Measurements from ENCODE around the gene RAB33A. TPM values are rescaled to one million over a fixed set of nuclear protein-coding genes. Genes with fewer than 3 reads are reported as not detected.

Gene RAB33A
- total RNA-seq, 1 donor from 2014 or later, result 0.24 TPM

DNA sequence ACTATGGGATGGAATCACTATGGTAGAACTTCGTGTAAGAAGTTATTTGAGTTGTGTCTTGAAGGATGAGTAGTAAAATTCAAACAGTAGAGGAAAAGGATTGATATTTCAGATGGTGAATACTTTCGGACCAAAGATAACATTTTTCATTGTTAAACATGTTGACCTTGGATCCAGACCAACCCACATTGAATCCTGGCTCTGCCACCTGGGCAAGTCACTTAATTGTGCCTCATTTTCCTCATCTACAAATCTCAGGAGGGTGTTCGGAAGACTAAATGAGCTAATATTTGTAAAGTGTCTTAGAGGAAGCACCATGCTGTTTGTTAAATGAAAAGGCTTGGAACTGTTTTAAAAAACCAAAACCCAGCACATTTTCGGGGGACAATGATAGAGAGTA lies 4.7 kb upstream of the RAB33A start:
- DNase-seq (no peak), ATAC-seq (ENCODE audit: poor library complexity) (no peak)
- intact Hi-C loops (cut with DNase I), result no loop called here

GRCh38 chrX:130170752-130171445 lies 863 bp upstream of the RAB33A start:
- peak; percentile 54 for ATAC-seq (ENCODE audit: poor library complexity)
- intact Hi-C loops (cut with DNase I), result no loop called here
- DNase-seq, result peak; percentile 62

GRCh38 chrX:130172127-130172845 lies 524 bp downstream of the RAB33A start:
- ATAC-seq (ENCODE audit: poor library complexity) (no peak), DNase-seq (no peak)
- intact Hi-C loops (cut with DNase I), result no loop called here

GRCh38 chrX:130173190-130173895 lies 1.6 kb downstream of the RAB33A start:
- ATAC-seq (ENCODE audit: poor library complexity), result peak; percentile 62
- peak; percentile 54 for DNase-seq
- intact Hi-C loops (cut with DNase I), result no loop called here

- ATAC-seq (ENCODE audit: poor library complexity), result peak; percentile 83
- DNase-seq, result peak; percentile 51
- intact Hi-C loops (cut with DNase I), result no loop called here
These were observed 2.4 kb downstream of the RAB33A start for GRCh38 chrX:130174045-130174704.

GRCh38 chrX:130174937-130175336 lies 3.2 kb downstream of the RAB33A start:
- DNase-seq (no peak), ATAC-seq (ENCODE audit: poor library complexity) (no peak)
- intact Hi-C loops (cut with DNase I), result no loop called here

DNA sequence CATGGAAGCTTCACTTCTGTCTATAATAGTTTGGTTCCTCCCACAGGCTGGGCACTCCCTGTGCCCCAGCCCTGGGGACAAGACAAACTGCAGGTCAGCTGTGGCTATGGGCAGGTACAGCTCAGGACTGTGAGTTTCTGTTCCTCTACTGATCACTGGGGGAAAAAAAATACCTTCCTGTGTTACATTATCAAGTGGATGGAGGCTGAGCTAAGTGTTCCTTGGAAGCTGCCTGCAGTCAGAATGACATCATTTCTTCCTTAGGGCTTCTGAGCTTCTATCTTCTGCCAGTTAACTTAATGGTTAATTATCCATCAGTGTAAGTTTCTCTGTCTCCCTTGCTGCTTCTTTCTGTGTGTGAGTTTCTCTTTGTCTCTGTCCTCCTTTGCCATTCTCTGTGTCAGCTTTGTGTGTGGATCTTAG lies 4.6 kb downstream of the RAB33A start:
- intact Hi-C loops (cut with DNase I), result no loop called here
- no peak for ATAC-seq (ENCODE audit: poor library complexity)
- DNase-seq, result no peak

GRCh38 chrX:130176942-130177341 lies 5.2 kb downstream of the RAB33A start:
- intact Hi-C loops (cut with DNase I), result no loop called here
- DNase-seq (no peak), ATAC-seq (ENCODE audit: poor library complexity) (no peak)

GRCh38 chrX:130179170-130179569 lies 7.4 kb downstream of the RAB33A start:
- intact Hi-C loops (cut with DNase I), result no loop called here
- no peak for ATAC-seq (ENCODE audit: poor library complexity)

DNA sequence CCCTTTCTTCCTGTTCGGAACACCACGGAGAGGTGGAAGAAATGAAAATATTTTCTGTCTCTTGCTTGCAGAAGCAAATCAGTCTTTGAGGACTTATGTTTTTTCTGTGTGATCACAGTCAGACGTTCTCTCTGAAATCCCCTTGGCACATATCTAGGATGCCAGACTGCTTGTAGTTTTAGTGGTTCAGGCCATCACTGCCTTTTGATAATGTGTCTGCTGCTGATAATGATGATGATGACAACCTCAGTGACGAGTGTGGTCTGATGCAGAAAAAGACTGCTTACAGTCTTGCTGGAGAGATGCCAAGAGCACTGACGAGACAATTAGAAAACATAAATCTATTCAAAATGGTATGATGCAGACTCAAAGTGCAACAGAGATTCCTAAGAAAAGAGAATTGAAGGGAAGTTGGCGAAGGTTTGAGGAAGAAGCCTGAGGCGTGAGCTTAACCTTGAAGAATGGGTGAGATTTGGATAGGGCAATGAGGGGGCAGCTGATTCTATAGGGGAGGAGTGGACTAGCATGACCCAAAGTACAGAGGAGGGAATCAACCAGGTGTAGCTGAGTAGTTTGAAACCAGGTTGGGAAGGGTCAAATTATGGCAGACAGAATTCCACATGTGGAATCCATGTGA lies 7.9 kb downstream of the RAB33A start:
- DNase-seq (no peak), ATAC-seq (ENCODE audit: poor library complexity) (no peak)
- intact Hi-C loops (cut with DNase I), result no loop called here

More at GRCh38 chrX:130179170-130179569, 7.4 kb downstream of the RAB33A start:
- DNase-seq, result no peak

DNA sequence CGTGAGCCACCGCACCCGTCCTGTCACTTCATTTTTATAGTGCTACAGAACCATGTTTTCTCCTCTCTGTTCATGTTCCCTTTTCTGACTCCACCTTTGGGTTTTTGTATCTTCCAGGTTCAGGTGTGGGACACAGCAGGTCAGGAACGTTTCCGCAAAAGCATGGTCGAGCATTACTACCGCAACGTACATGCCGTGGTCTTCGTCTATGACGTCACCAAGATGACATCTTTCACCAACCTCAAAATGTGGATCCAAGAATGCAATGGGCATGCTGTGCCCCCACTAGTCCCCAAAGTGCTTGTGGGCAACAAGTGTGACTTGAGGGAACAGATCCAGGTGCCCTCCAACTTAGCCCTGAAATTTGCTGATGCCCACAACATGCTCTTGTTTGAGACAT lies 12.4 kb downstream of the RAB33A start:
- DNase-seq (no peak), ATAC-seq (ENCODE audit: poor library complexity) (no peak)
- intact Hi-C loops (cut with DNase I), result no loop called here

- ATAC-seq (ENCODE audit: poor library complexity) (no peak), DNase-seq (no peak)
- intact Hi-C loops (cut with DNase I), result loop anchor here (5.0 kb wide), 1 partner anchor 103 kb away; no protein-coding TSS in a partner anchor
These were observed 13.1 kb downstream of the RAB33A start for GRCh38 chrX:130184857-130185256.

DNA sequence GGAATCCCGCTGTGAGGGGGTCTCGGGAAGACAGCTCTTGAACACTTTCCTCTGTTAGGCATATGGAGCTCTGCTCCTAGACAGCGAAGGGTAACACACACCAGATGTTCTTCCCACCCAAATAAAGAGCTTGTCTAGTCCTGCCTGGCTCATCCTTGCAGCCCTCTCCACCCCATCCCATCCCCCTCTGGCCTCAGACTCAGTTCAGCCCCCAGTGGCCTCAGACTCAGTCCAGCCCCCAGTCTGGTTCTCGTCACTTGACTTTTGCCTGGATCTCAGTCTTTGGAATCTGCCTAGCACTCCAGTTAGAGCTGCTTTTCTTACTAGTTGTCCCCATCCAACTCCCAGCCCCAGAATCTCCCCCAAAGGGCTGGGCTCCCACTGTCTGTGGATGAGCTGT lies 14.9 kb downstream of the RAB33A start:
- intact Hi-C loops (cut with DNase I), result loop anchor here (5.0 kb wide), 1 partner anchor 104 kb away; no protein-coding TSS in a partner anchor
- DNase-seq, result no peak
- no peak for ATAC-seq (ENCODE audit: poor library complexity)

DNA sequence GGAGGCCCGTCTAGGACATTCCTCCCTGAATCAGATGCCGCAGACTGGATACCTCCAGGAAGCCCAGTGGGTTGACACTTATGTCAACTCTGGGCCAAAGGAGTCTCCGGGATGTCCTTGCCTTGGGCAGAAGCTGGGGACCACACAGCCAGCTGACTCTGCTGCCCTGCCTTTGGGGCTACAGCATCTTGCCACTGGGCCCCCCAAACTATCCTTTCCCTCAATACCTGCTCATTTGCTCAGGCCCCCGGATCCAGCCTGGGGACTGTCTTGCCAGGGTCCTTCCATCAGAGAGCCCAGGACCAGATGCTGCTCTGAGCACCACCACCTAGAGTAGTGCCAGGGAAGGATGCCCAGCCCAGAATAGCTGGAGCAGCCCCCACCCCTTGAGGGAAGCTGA lies 19.0 kb downstream of the RAB33A start:
- intact Hi-C loops (cut with DNase I), result no loop called here
- DNase-seq (no peak), ATAC-seq (ENCODE audit: poor library complexity) (no peak)

DNA sequence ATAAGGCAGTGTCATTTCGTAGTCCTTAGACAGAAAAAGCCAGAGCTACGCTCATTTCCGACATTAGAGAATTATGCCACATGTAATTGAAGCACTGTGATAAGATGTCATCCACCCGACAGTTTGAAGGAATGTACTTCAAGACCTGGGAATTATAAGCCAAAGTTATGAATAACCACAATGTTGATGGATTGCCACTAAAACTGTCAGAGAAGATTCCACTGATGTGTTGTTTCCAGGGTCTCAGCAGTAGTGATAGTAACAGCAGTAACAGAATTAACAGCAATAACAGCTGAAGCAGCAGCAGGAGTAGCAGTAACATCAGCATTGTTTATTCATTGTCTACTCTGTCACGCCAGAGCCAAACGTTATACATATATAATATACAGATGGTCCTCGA lies 24.7 kb downstream of the RAB33A start:
- ATAC-seq (ENCODE audit: poor library complexity) (no peak), DNase-seq (no peak)
- intact Hi-C loops (cut with DNase I), result no loop called here

DNA sequence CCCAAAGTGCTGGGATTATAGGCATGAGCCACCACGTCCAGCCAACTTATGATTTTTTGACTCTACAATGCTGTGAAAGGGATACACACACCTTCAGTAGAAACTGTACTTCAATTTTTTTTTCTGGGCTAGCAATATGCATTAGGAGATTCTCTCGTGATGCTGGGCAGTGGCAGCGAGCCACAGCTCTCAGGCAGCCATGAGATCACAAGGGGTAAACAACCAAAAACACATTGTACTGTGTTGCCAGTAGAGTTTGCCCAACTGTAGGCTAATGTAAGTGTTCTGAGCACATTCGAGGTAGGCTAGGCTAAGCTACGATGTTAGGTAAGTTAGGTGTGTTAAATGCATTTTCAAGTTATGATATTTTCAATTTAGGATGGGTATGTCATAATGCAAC lies 25.7 kb downstream of the RAB33A start:
- ATAC-seq (ENCODE audit: poor library complexity) (no peak), DNase-seq (no peak)
- intact Hi-C loops (cut with DNase I), result no loop called here

- intact Hi-C loops (cut with DNase I), result no loop called here
- ATAC-seq (ENCODE audit: poor library complexity) (no peak), DNase-seq (no peak)
These were observed 32.9 kb downstream of the RAB33A start for GRCh38 chrX:130204647-130205046.

GRCh38 chrX:130211415-130212186 lies 39.8 kb downstream of the RAB33A start:
- no peak for DNase-seq
- ATAC-seq (ENCODE audit: poor library complexity), result no peak
- intact Hi-C loops (cut with DNase I), result no loop called here

All from Right ventricle myocardium superior (tissue), 1 donor.